IMR-90 (cell line): ENCODE data around the gene MMP25. TPM values are rescaled to one million over a fixed set of nuclear protein-coding genes. Genes with fewer than 3 reads are reported as not detected.

Source experiments
- ATAC-seq: fragments of 200-7000 bp; cut with Tn5 transposase; 2 replicates; pipeline ENCODE4 v1.9.1; 2020; ENCODE audit warnings: low read depth, mild to moderate bottlenecking, moderate library complexity
- BruUV-seq: library from RNA; stranded (reverse); fragments of 400-500 nt; replicated peaks from 2 replicates; lab custom pipeline; 2021; lab: Mats Ljungman, UMichigan
- CTCF ChIA-PET: fragments of 300-600 bp; formaldehyde crosslinking; extraction: SDS; loops from one replicate; lab custom pipeline; 2021; ENCODE audit warnings: antibody characterized with exemption; lab: Yijun Ruan, JAX
- POLR2A ChIA-PET: fragments of 300-600 bp; sonication (Branson Sonifier 250); formaldehyde crosslinking; loops from one replicate; lab custom pipeline; 2022; ENCODE audit warnings: antibody characterized with exemption; ENCODE audit not compliant: unreplicated experiment; lab: Charles Lee
- DNase-seq: peaks from one replicate; pipeline ENCODE4 v3.0.0; 2013
- H2AFZ ChIP-seq: replicated peaks from 2 replicates; pipeline ENCODE3; 2013; ENCODE audit warnings: low read length, mild to moderate bottlenecking; ENCODE audit not compliant: poor library complexity
- H2AK5ac ChIP-seq: 2 replicates; pipeline ENCODE4 v1.6.1; 2013; ENCODE audit warnings: low read depth, low read length, inconsistent platforms
- H2AK9ac ChIP-seq: replicated peaks from 2 replicates; pipeline ENCODE3; 2013; ENCODE audit warnings: mild to moderate bottlenecking, low read depth, low read length, moderate library complexity; ENCODE audit not compliant: poor library complexity
- H2BK120ac ChIP-seq: 2 replicates; pipeline ENCODE4 v1.6.1; 2013; ENCODE audit warnings: low read depth, low read length, inconsistent platforms
- H2BK15ac ChIP-seq: 3 replicates; pipeline ENCODE4 v1.6.1; 2013; ENCODE audit warnings: low read depth, low read length, inconsistent platforms
- H2BK20ac ChIP-seq: 2 replicates; pipeline ENCODE4 v1.6.1; 2013; ENCODE audit warnings: low read depth, mild to moderate bottlenecking, inconsistent platforms, low read length, moderate library complexity
- H2BK5ac ChIP-seq: 2 replicates; pipeline ENCODE4 v1.6.1; 2013; ENCODE audit warnings: mild to moderate bottlenecking, low read depth, low read length, inconsistent platforms; ENCODE audit not compliant: poor library complexity, severe bottlenecking
- H3K14ac ChIP-seq: replicated peaks from 2 replicates; pipeline ENCODE4 v1.6.1; 2013; ENCODE audit warnings: low read depth, low read length, inconsistent platforms
- H3K18ac ChIP-seq: 2 replicates; pipeline ENCODE4 v1.6.1; 2013; ENCODE audit warnings: low read depth, low read length, control low read depth
- H3K23ac ChIP-seq: 2 replicates; pipeline ENCODE4 v1.6.1; 2013; ENCODE audit warnings: low read depth, low read length, inconsistent platforms
- H3K27ac ChIP-seq: 2 replicates; pipeline ENCODE4 v1.5.1; 2013; ENCODE audit warnings: mild to moderate bottlenecking, control low read depth, low read length; ENCODE audit not compliant: insufficient read depth
- H3K27me3 ChIP-seq: 2 replicates; pipeline ENCODE4 v1.6.1; 2013; ENCODE audit warnings: low read length; ENCODE audit not compliant: control insufficient read depth, insufficient read depth
- H3K36me3 ChIP-seq: 2 replicates; pipeline ENCODE4 v1.6.1; 2013; ENCODE audit warnings: low read length, mixed read lengths; ENCODE audit not compliant: control insufficient read depth, insufficient read depth
- H3K4ac ChIP-seq: 2 replicates; pipeline ENCODE4 v1.6.1; 2013; ENCODE audit warnings: low read depth, low read length, inconsistent platforms
- H3K4me1 ChIP-seq: 2 replicates; pipeline ENCODE4 v1.6.1; 2013; ENCODE audit warnings: low read length, mixed read lengths; ENCODE audit not compliant: control insufficient read depth, insufficient read depth
- H3K4me2 ChIP-seq: 2 replicates; pipeline ENCODE4 v1.6.1; 2013; ENCODE audit warnings: low read depth, mild to moderate bottlenecking, control low read depth, low read length, moderate library complexity
- H3K4me3 ChIP-seq: 2 replicates; pipeline ENCODE4 v1.5.1; 2013; ENCODE audit warnings: low read depth, mild to moderate bottlenecking, control low read depth, low read length, moderate library complexity; ENCODE audit not compliant: insufficient read depth
- H3K56ac ChIP-seq: 2 replicates; pipeline ENCODE4 v1.6.1; 2013; ENCODE audit warnings: low read length, inconsistent platforms; ENCODE audit not compliant: insufficient read depth; ENCODE audit errors: extremely low read depth
- H3K79me1 ChIP-seq, 2 experiments: 2 replicates each; pipeline ENCODE4 v1.6.1; 2013; ENCODE audit warnings: low read length in 2 of 2, inconsistent platforms in 1 of 2, low read depth in 1 of 2
- H3K9ac ChIP-seq: 2 replicates; pipeline ENCODE4 v1.6.1; 2013; ENCODE audit warnings: low read depth, low read length, control low read depth
- H3K9me1 ChIP-seq: 2 replicates; pipeline ENCODE4 v1.6.1; 2013; ENCODE audit warnings: low read length, inconsistent platforms; ENCODE audit not compliant: insufficient read depth
- H3K9me3 ChIP-seq: 2 replicates; pipeline ENCODE4 v1.6.1; 2013; ENCODE audit warnings: low read length; ENCODE audit not compliant: control insufficient read depth, insufficient read depth
- H4K20me1 ChIP-seq: 2 replicates; pipeline ENCODE4 v1.6.1; 2013; ENCODE audit warnings: low read length, inconsistent platforms; ENCODE audit not compliant: insufficient read depth
- H4K5ac ChIP-seq: 2 replicates; pipeline ENCODE4 v1.6.1; 2013; ENCODE audit warnings: mild to moderate bottlenecking, low read depth, low read length, control low read depth
- H4K8ac ChIP-seq, 2 experiments: 2 replicates each; pipeline ENCODE4 v1.6.1; 2013; ENCODE audit warnings: low read depth in 2 of 2, low read length in 2 of 2, control low read depth in 1 of 2, inconsistent platforms in 1 of 2
- H4K91ac ChIP-seq: 2 replicates; pipeline ENCODE4 v1.6.1; 2013; ENCODE audit warnings: low read depth, low read length, inconsistent platforms; ENCODE audit not compliant: insufficient read depth
- BHLHE40 ChIP-seq: fragments of 150-350 bp; IDR thresholded peaks from 2 replicates; pipeline ENCODE4 v1.6.1; 2016; ENCODE audit warnings: mild to moderate bottlenecking, low read depth, low read length
- CEBPB ChIP-seq: IDR thresholded peaks from 2 replicates; pipeline ENCODE4 v1.6.1; 2012; ENCODE audit warnings: low read depth, low read length, improper control_type of control experiment
- CHD1 ChIP-seq: IDR thresholded peaks from 2 replicates; pipeline ENCODE4 v1.6.1; 2012; ENCODE audit warnings: low read depth, low read length, improper control_type of control experiment
- CTCF ChIP-seq: conservative IDR thresholded peaks from 2 replicates; pipeline ENCODE4 v1.5.1; 2012; ENCODE audit warnings: mild to moderate bottlenecking, low read depth, low read length, improper control_type of control experiment
- ELK1 ChIP-seq: fragments of 150-350 bp; IDR thresholded peaks from 2 replicates; pipeline ENCODE4 v1.6.1; 2016; ENCODE audit warnings: low read depth, mild to moderate bottlenecking, low read length, moderate library complexity, borderline replicate concordance
- FOS ChIP-seq: fragments of 150-350 bp; IDR thresholded peaks from 2 replicates; pipeline ENCODE4 v1.6.1; 2016; ENCODE audit warnings: low read depth, low read length
- MAFK ChIP-seq: IDR thresholded peaks from 2 replicates; pipeline ENCODE4 v1.6.1; 2012; ENCODE audit warnings: low read depth, low read length, improper control_type of control experiment
- MAZ ChIP-seq: IDR thresholded peaks from 2 replicates; pipeline ENCODE4 v1.6.1; 2012; ENCODE audit warnings: low read depth, mild to moderate bottlenecking, low read length, improper control_type of control experiment, moderate library complexity, borderline replicate concordance
- MXI1 ChIP-seq: IDR thresholded peaks from 2 replicates; pipeline ENCODE4 v1.6.1; 2012; ENCODE audit warnings: low read depth, mild to moderate bottlenecking, low read length, moderate library complexity, borderline replicate concordance
- POLR2A ChIP-seq: IDR thresholded peaks from 2 replicates; pipeline ENCODE4 v1.6.1; 2012; ENCODE audit warnings: mild to moderate bottlenecking, low read depth, low read length
- RAD21 ChIP-seq: IDR thresholded peaks from 2 replicates; pipeline ENCODE4 v1.6.1; 2012; ENCODE audit warnings: low read length, improper control_type of control experiment
- RFX5 ChIP-seq: IDR thresholded peaks from 2 replicates; pipeline ENCODE4 v1.8.0; 2012; ENCODE audit warnings: low read depth, mild to moderate bottlenecking, low read length, moderate library complexity
- USF2 ChIP-seq: fragments of 150-350 bp; IDR thresholded peaks from 2 replicates; pipeline ENCODE4 v1.6.1; 2017; ENCODE audit warnings: mild to moderate bottlenecking, antibody characterized with exemption, low read length, low read depth
- WGBS, 2 experiments: methylation state at CpG; one replicate each; pipeline versions ENCODE4 v1.1.5 to v1.1.7; 2013; ENCODE audit warnings: missing lambda C conversion rate in 2 of 2; ENCODE audit not compliant: insufficient read length in 1 of 2; ENCODE audit errors: extremely low coverage in 2 of 2; 5-methylcytosine and 5-hydroxymethylcytosine counted together
- dilution Hi-C: fragments of 300-500 bp; cut with HindIII; formaldehyde crosslinking; loops from one replicate; pipeline ENCODE4 v1.14.3; 2018; ENCODE audit warnings: low sequenced_read_pairs; ENCODE audit not compliant: unreplicated experiment
- in situ Hi-C: fragments of 300-500 bp; cut with MboI; formaldehyde crosslinking; loops from 3 replicates; pipeline ENCODE4 v1.14.3; 2019; ENCODE audit warnings: low sequenced_read_pairs, inconsistent platforms, mixed read lengths
- intact Hi-C: fragments of 100-400 bp; cut with micrococcal nuclease; formaldehyde crosslinking; loops from 2 replicates; pipeline ENCODE4 v1.10.0; 2022
- polyA plus RNA-seq, 3 experiments: library from polyadenylated mRNA; depleted of rRNA; stranded (reverse); fragments of >200 nt; gene quantifications; 2 replicates each; pipeline ENCODE4 v1.2.3, GENCODE V29; 2012; ENCODE audit warnings: low replicate concordance in 1 of 3
- total RNA-seq: library from RNA; depleted of rRNA; stranded (reverse); fragments of >200 nt; gene quantifications from 2 replicates; pipeline ENCODE4 v1.2.3, GENCODE V29; 2012

Gene MMP25
- total and polyA plus RNA-seq, 2 of the 4 experiments (the other 2 are of a cell fraction): 0.07 TPM; not detected in 1

- dilution Hi-C loops: no loop called here
- H3K9ac ChIP-seq: no peak overlapping the region
- no TSS peak for BruUV-seq
- H3K4ac ChIP-seq: no peak overlapping the region
- 30% methylated on average over 9 of the region's 19 CpGs; no CpG with 5 or more reads in 1 of the 2 experiments for WGBS, 2 experiments
- CTCF ChIA-PET: interaction anchor here (0.6 kb wide), 2 partner anchors 8 to 29 kb away, joined by 3 to 5 read pairs; no protein-coding TSS in a partner anchor
- H3K27me3 ChIP-seq: peaks cover 45% of the 10 kb centered on the region
- no peaks in the 10 kb centered on the region for H3K36me3 ChIP-seq
- H2AK9ac ChIP-seq: no peak overlapping the region
- H2BK20ac ChIP-seq: no peak overlapping the region
- H4K20me1 ChIP-seq: peaks cover 4% of the 10 kb centered on the region; the same call in 1 of the 2 replicates
- H3K23ac ChIP-seq: no peak overlapping the region
- no peak overlapping the region for H3K4me2 ChIP-seq
- H4K91ac ChIP-seq: no peak overlapping the region
- TF ChIP-seq MXI1 (no peak), USF2 (no peak), MAZ (no peak), ELK1 (no peak), RFX5 (no peak), MAFK (no peak), FOS (no peak), CTCF (no peak), CEBPB (no peak), CHD1 (no peak), BHLHE40 (no peak), RAD21 (no peak), POLR2A (no peak)
- H3K14ac ChIP-seq: no peak overlapping the region
- no peak overlapping the region for H4K5ac ChIP-seq
- H3K9me1 ChIP-seq: no peaks in the 10 kb centered on the region
- no peak overlapping the region for H2BK120ac ChIP-seq
- H3K9me3 ChIP-seq: no peaks in the 10 kb centered on the region
- H3K4me3 ChIP-seq: no peak overlapping the region
- H2BK15ac ChIP-seq: no peak overlapping the region
- H3K56ac ChIP-seq: no peak overlapping the region
- in situ Hi-C loops: no loop called here
- no peaks in the 10 kb centered on the region for H3K79me1 ChIP-seq
- intact Hi-C loops: no loop called here
- peaks cover 3% of the 10 kb centered on the region; the same call in 1 of the 2 replicates for H3K4me1 ChIP-seq
- ATAC-seq (no peak), DNase-seq (no peak)
- H2BK5ac ChIP-seq: no peak overlapping the region
- H4K8ac ChIP-seq: no peak overlapping the region
- no peak overlapping the region for H3K27ac ChIP-seq
- POLR2A ChIA-PET: interaction anchor here (1.4 kb wide), 1 partner anchor 11 kb away, joined by 3 read pairs; no protein-coding TSS in a partner anchor
- H2AK5ac ChIP-seq: no peak overlapping the region
- peak overlapping the region; percentile 28 for H2AFZ ChIP-seq
- no peak overlapping the region for H3K18ac ChIP-seq
Measured at GRCh38 chr16:3012246-3012645, 34.1 kb upstream of the MMP25 start.
